Keratinocyte (primary cell): Measurements from ENCODE around the gene ADIG.

Source experiments
- EZH2 ChIP-seq: IDR thresholded peaks from one replicate; pipeline ENCODE4 v1.6.1; 2012; ENCODE audit warnings: inconsistent platforms, mild to moderate bottlenecking, low read length, moderate library complexity
- TF ChIP-seq, protein P1 (sequence below), 3 experiments: IDR thresholded peaks in 1 of 3; conservative IDR thresholded peaks in 1 of 3; optimal IDR thresholded peaks in 1 of 3; 2 replicates in 2 of 3; 3 replicates in 1 of 3; pipeline versions ENCODE3 to v1.5.1; 2011; ENCODE audit warnings: low read length in 3 of 3, mild to moderate bottlenecking in 3 of 3, moderate library complexity in 2 of 3, control low read depth in 1 of 3, inconsistent platforms in 1 of 3; ENCODE audit not compliant: insufficient read depth in 2 of 3; ENCODE audit errors: extremely low read depth in 1 of 3

DNA sequence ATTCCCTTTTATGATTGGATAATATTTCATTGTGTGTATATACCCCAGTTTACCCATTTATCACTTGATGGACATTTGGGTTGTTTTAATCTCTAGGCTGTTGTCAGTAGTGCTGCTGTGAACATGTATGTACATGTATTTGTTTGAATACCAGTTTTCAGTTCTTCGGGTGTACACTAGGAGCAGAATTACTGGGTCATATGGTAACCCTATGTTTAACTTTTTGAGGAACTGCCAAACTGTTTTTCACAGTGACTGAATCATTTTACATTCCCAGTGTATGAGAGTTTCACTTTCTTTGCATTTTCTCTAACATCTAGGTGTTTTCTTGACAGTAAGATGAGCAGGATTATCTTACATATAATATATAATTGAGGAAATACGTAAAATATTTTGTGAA is 44.7 kb upstream of the ADIG start:
- TF ChIP-seq EZH2, result no peak
- TF ChIP-seq, protein P1, sequence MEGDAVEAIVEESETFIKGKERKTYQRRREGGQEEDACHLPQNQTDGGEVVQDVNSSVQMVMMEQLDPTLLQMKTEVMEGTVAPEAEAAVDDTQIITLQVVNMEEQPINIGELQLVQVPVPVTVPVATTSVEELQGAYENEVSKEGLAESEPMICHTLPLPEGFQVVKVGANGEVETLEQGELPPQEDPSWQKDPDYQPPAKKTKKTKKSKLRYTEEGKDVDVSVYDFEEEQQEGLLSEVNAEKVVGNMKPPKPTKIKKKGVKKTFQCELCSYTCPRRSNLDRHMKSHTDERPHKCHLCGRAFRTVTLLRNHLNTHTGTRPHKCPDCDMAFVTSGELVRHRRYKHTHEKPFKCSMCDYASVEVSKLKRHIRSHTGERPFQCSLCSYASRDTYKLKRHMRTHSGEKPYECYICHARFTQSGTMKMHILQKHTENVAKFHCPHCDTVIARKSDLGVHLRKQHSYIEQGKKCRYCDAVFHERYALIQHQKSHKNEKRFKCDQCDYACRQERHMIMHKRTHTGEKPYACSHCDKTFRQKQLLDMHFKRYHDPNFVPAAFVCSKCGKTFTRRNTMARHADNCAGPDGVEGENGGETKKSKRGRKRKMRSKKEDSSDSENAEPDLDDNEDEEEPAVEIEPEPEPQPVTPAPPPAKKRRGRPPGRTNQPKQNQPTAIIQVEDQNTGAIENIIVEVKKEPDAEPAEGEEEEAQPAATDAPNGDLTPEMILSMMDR (optimal IDR thresholded peaks at IDR 0.05 in 1 of 3, IDR thresholded peaks at IDR 0.05 in 1 of 3, conservative IDR thresholded peaks at IDR 0.05 in 1 of 3; ENCODE audit: extremely low read depth in 1 of 3, insufficient read depth in 2 of 3, low read length in 3 of 3), result peak in 2 of 3 experiments; percentile 14 to 20
